ENCODE measurements around the gene BABAM2. TPM values are rescaled to one million over a fixed set of nuclear protein-coding genes. Genes with fewer than 3 reads are reported as not detected.

The BABAM2 gene
- total RNA-seq, 1 experiment from 2014 or later = 27.1 TPM

DNA sequence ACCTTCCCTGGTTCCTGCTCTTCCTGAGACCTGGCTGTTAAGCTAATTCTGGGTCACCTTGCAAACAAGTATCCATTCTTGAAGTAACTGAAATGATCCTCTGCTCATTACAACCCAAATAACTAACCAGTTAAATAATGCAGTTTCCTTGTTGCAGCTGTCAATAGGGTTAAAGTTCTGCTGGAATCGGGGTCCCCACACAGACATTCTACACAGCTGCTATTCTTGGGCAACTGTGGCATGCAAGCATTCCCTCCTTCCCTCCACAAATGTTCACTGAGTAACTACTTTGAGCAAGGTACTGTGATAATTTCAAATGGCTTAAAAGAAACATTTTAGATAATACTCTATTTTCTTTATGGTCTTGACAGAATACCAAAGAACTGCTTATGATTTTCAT, 17.4 kb upstream of the BABAM2 start:
- H3K4me3 Mint-ChIP-seq = no peak overlapping the region
- no peaks in the 10 kb centered on the region for H3K4me1 ChIP-seq (ENCODE audit: insufficient read depth, low read length)
- no peak for TF ChIP-seq CTCF (conservative IDR thresholded peaks at IDR 0.05)

More for the DNA sequence above, 17.4 kb upstream of the BABAM2 start:
- Histone ChIP-seq H2AFZ (ENCODE audit: low read length) (no peak overlapping the region), H3K23me2 (ENCODE audit: insufficient read length, low read depth, low read length, poor library complexity, severe bottlenecking) (no peaks in the 10 kb centered on the region), H3K9ac (ENCODE audit: extremely low read depth, insufficient read length, low read length) (peak overlapping the region; percentile 14), H3K27me3 (ENCODE audit: insufficient read depth, low read length) (no peaks in the 10 kb centered on the region), H2BK12ac (ENCODE audit: insufficient read length, low read depth, low read length) (no peak overlapping the region), H3K4me2 (ENCODE audit: insufficient read depth, insufficient read length, low read length) (no peak overlapping the region), H4K20me1 (ENCODE audit: control insufficient read depth, insufficient read depth, insufficient read length) (no peaks in the 10 kb centered on the region), H4K91ac (ENCODE audit: insufficient read length, low read depth, low read length) (no peak overlapping the region), H3K79me2 (ENCODE audit: insufficient read depth, low read length) (no peaks in the 10 kb centered on the region), H4K8ac (replicated peaks; ENCODE audit: insufficient read length, low read depth, low read length) (no peak overlapping the region), H3K14ac (ENCODE audit: insufficient read depth, low read length) (no peak overlapping the region), H3K56ac (ENCODE audit: insufficient read length, low read depth, low read length) (no peak overlapping the region), H2BK15ac (ENCODE audit: low read depth, low read length) (no peak overlapping the region), H3T11ph (ENCODE audit: low read length) (no peak overlapping the region), H3K18ac (ENCODE audit: insufficient read length, low read depth, low read length) (no peak overlapping the region), H3K27ac (ENCODE audit: insufficient read length, low read depth, low read length) (no peak overlapping the region), H3K23ac (ENCODE audit: insufficient read length, low read depth, low read length) (no peak overlapping the region), H2BK120ac (ENCODE audit: low read depth, low read length, poor library complexity, severe bottlenecking) (no peak overlapping the region), H2BK5ac (ENCODE audit: insufficient read length, low read length) (no peak overlapping the region), H4K5ac (ENCODE audit: insufficient read length, low read depth, low read length) (no peak overlapping the region), H3K79me1 (ENCODE audit: insufficient read depth, low read depth, low read length, poor library complexity, severe bottlenecking) (no peaks in the 10 kb centered on the region), H2BK20ac (ENCODE audit: low read depth, low read length, poor library complexity, severe bottlenecking) (no peak overlapping the region), H3K4ac (ENCODE audit: low read depth, low read length) (no peak overlapping the region), H3K9me3 (ENCODE audit: control insufficient read depth, low read depth, low read length) (no peaks in the 10 kb centered on the region), H2AK5ac (ENCODE audit: insufficient read length, low read length) (no peak overlapping the region)
- H3K4me1 Mint-ChIP-seq = no peaks in the 10 kb centered on the region
- H3K9me3 Mint-ChIP-seq = peaks cover 3 to 5% of the 10 kb centered on the region in 2 experiments; a peak in 4 of 5 replicates
- no CpG with 5 or more reads among the region's 1 CpG for WGBS (ENCODE audit: extremely low coverage, insufficient read length, low lambda C conversion rate)
- peaks cover 3% of the 10 kb centered on the region for H3K27me3 Mint-ChIP-seq (ENCODE audit: low read depth)
- H3K27ac Mint-ChIP-seq = no peak overlapping the region
- no peak for DNase-seq
- H3K36me3 Mint-ChIP-seq (ENCODE audit: insufficient read depth in 1 of 3, low read depth in 3 of 3) = no peaks in the 10 kb centered on the region

All from H9 (cell line).